ENCODE results near the gene MMP11.

GRCh38 chr22:23753385-23753784, 19.3 kb upstream of the MMP11 start:
- TF ChIP-seq CTCF (IDR thresholded peaks at IDR 0.05; ENCODE audit: poor library complexity) (no peak), EZH2 (IDR thresholded peaks at IDR 0.05; ENCODE audit: borderline replicate concordance) (no peak), EZH2phosphoT487 (IDR thresholded peaks at IDR 0.05; ENCODE audit: low read depth, severe bottlenecking, unreplicated experiment) (no peak)
